GM23338 (cell line): ENCODE measurements around the gene B3GNT4. TPM values are rescaled to one million over a fixed set of nuclear protein-coding genes. Genes with fewer than 3 reads are reported as not detected.

Experiments
- ATAC-seq: fragments of 200-7000 bp; cut with Tn5 transposase; 3 replicates; pipeline ENCODE4 v1.9.1; 2020
- DNase-seq: peaks from one replicate; pipeline ENCODE4 v3.0.0-alpha.2; 2015; ENCODE audit warnings: low spot score
- H2AFZ ChIP-seq: fragments of 200-600 bp; sonication (generic); 2 replicates; pipeline ENCODE4 v1.8.0; 2016; ENCODE audit warnings: antibody characterized with exemption, mild to moderate bottlenecking, moderate library complexity
- H3F3A ChIP-seq: fragments of 200-600 bp; sonication (generic); replicated peaks from 2 replicates; pipeline ENCODE4 v1.8.0; 2017; ENCODE audit warnings: antibody characterized with exemption, mixed run types, low read depth
- H3K27ac ChIP-seq: fragments of 200-600 bp; sonication (generic); 2 replicates; pipeline ENCODE4 v1.6.1; 2016; ENCODE audit warnings: low read depth
- H3K27me3 ChIP-seq: fragments of 200-600 bp; sonication (generic); 2 replicates; pipeline ENCODE4 v1.8.0; 2016; ENCODE audit warnings: mild to moderate bottlenecking, mixed run types, moderate library complexity; ENCODE audit not compliant: insufficient read depth
- H3K36me3 ChIP-seq: fragments of 200-600 bp; sonication (generic); 2 replicates; pipeline ENCODE4 v1.8.0; 2016; ENCODE audit warnings: mild to moderate bottlenecking; ENCODE audit not compliant: insufficient read depth
- H3K4me1 ChIP-seq: fragments of 200-600 bp; sonication (generic); 2 replicates; pipeline ENCODE4 v1.8.0; 2016; ENCODE audit warnings: mild to moderate bottlenecking, moderate library complexity; ENCODE audit not compliant: insufficient read depth
- H3K4me2 ChIP-seq: fragments of 200-600 bp; sonication (generic); 2 replicates; pipeline ENCODE4 v1.7.1; 2017; ENCODE audit warnings: mixed run types
- H3K4me3 ChIP-seq: fragments of 200-600 bp; sonication (generic); 2 replicates; pipeline ENCODE4 v1.6.1; 2016; ENCODE audit warnings: mixed run types
- H3K79me2 ChIP-seq: fragments of 200-600 bp; sonication (generic); replicated peaks from 2 replicates; pipeline ENCODE4 v1.8.0; 2017; ENCODE audit warnings: mild to moderate bottlenecking; ENCODE audit not compliant: insufficient read depth
- H3K9me2 ChIP-seq: fragments of 200-600 bp; sonication (generic); 2 replicates; pipeline ENCODE4 v1.8.0; 2017; ENCODE audit not compliant: insufficient read depth
- H4K20me1 ChIP-seq: fragments of 200-600 bp; sonication (generic); replicated peaks from 2 replicates; pipeline ENCODE4 v1.8.0; 2017; ENCODE audit warnings: mild to moderate bottlenecking; ENCODE audit not compliant: insufficient read depth
- H3K27ac Mint-ChIP-seq: 2 replicates; pipeline ENCODE4 v1.8.0; 2020; ENCODE audit warnings: inconsistent platforms, mild to moderate bottlenecking, moderate library complexity, mixed read lengths
- H3K27me3 Mint-ChIP-seq: 3 replicates; pipeline ENCODE4 v1.8.0; 2022; ENCODE audit warnings: low read depth, mild to moderate bottlenecking, moderate library complexity, mixed read lengths, inconsistent platforms; ENCODE audit not compliant: insufficient read depth, poor library complexity
- H3K36me3 Mint-ChIP-seq: 3 replicates; pipeline ENCODE4 v1.8.0; 2021; ENCODE audit warnings: low read depth, mild to moderate bottlenecking, inconsistent platforms, moderate library complexity, mixed read lengths
- H3K4me1 Mint-ChIP-seq: 3 replicates; pipeline ENCODE4 v1.8.0; 2020; ENCODE audit warnings: mild to moderate bottlenecking, inconsistent platforms, mixed read lengths
- H3K4me3 Mint-ChIP-seq: 3 replicates; pipeline ENCODE4 v1.8.0; 2021; ENCODE audit warnings: moderate library complexity, mild to moderate bottlenecking, inconsistent platforms, mixed read lengths
- H3K9me3 Mint-ChIP-seq: 3 replicates; pipeline ENCODE4 v1.8.0; 2020; ENCODE audit warnings: moderate library complexity, mild to moderate bottlenecking, inconsistent platforms, mixed read lengths
- CREB1 ChIP-seq: fragments of 250-450 bp; sonication (Bioruptor Pico); IDR thresholded peaks from 2 replicates; pipeline ENCODE4 v1.5.0; 2020; ENCODE audit warnings: low read depth, mild to moderate bottlenecking, moderate library complexity
- EZH2 ChIP-seq: fragments of 200-600 bp; sonication (generic); IDR thresholded peaks from one replicate; pipeline ENCODE4 v1.8.0; 2017; ENCODE audit warnings: antibody characterized with exemption, mild to moderate bottlenecking, low read depth; ENCODE audit not compliant: unreplicated experiment
- EZH2phosphoT487 ChIP-seq: fragments of 200-600 bp; sonication (generic); IDR thresholded peaks from one replicate; pipeline ENCODE4 v1.8.1; 2018; ENCODE audit warnings: antibody characterized with exemption; ENCODE audit not compliant: unreplicated experiment
- JUNB ChIP-seq: IDR thresholded peaks from one replicate; pipeline ENCODE4 v1.6.1; 2016; ENCODE audit warnings: antibody characterized with exemption; ENCODE audit not compliant: unreplicated experiment
- NANOG ChIP-seq: IDR thresholded peaks from 2 replicates; pipeline ENCODE4 v1.6.1; 2016; ENCODE audit warnings: antibody characterized with exemption, borderline replicate concordance
- POLR2AphosphoS5 ChIP-seq: IDR thresholded peaks from 2 replicates; pipeline ENCODE4 v1.6.1; 2016; ENCODE audit warnings: antibody characterized with exemption, low read depth
- STAT1 ChIP-seq: IDR thresholded peaks from one replicate; pipeline ENCODE4 v1.6.1; 2016; ENCODE audit warnings: antibody characterized with exemption; ENCODE audit not compliant: unreplicated experiment
- ZNF114 ChIP-seq: fragments of 250-450 bp; sonication (Bioruptor Pico); IDR thresholded peaks from 2 replicates; pipeline ENCODE4 v1.5.0; 2020; ENCODE audit warnings: mild to moderate bottlenecking, moderate library complexity
- ZNF331 ChIP-seq: fragments of 250-450 bp; sonication (Bioruptor Pico); IDR thresholded peaks from 2 replicates; pipeline ENCODE4 v1.5.0; 2020; ENCODE audit warnings: low read depth, mild to moderate bottlenecking, moderate library complexity
- ZNF462 ChIP-seq: fragments of 250-450 bp; sonication (Bioruptor Pico); IDR thresholded peaks from 2 replicates; pipeline ENCODE4 v1.5.0; 2020; ENCODE audit warnings: mild to moderate bottlenecking, moderate library complexity
- polyA plus RNA-seq: library from polyadenylated mRNA; unstranded; fragments of >200 nt; fragmentation: Nextera tagmentation; extraction: Ambion mirVana; gene quantifications from 2 replicates; pipeline ENCODE4 v1.2.1, GENCODE V29; 2016
- total RNA-seq: library from RNA; depleted of rRNA; stranded (reverse); fragments of >200 nt; shearing (Covaris generic); gene quantifications from 2 replicates; pipeline ENCODE4 v1.2.3, GENCODE V29; 2014
- TF ChIP-seq, protein P1 (sequence below): IDR thresholded peaks from 2 replicates; pipeline ENCODE4 v1.6.1; 2016; ENCODE audit warnings: antibody characterized with exemption
- TF ChIP-seq, protein P2 (sequence below): IDR thresholded peaks from one replicate; pipeline ENCODE4 v1.6.1; 2018; ENCODE audit warnings: antibody characterized with exemption; ENCODE audit not compliant: unreplicated experiment
- TF ChIP-seq, protein P3 (sequence below), 2 experiments: fragments of 200-600 bp in 1 of 2; sonication (generic) in 1 of 2; conservative IDR thresholded peaks; 2 replicates each; pipeline versions ENCODE4 v1.5.1 to v1.6.1; 2016 to 2017; ENCODE audit warnings: antibody characterized with exemption in 2 of 2, low read depth in 2 of 2, mild to moderate bottlenecking in 2 of 2, moderate library complexity in 1 of 2

B3GNT4 gene
- total and polyA plus RNA-seq, 2 experiments from 2014 or later: 0.80 to 1.8 TPM

DNA sequence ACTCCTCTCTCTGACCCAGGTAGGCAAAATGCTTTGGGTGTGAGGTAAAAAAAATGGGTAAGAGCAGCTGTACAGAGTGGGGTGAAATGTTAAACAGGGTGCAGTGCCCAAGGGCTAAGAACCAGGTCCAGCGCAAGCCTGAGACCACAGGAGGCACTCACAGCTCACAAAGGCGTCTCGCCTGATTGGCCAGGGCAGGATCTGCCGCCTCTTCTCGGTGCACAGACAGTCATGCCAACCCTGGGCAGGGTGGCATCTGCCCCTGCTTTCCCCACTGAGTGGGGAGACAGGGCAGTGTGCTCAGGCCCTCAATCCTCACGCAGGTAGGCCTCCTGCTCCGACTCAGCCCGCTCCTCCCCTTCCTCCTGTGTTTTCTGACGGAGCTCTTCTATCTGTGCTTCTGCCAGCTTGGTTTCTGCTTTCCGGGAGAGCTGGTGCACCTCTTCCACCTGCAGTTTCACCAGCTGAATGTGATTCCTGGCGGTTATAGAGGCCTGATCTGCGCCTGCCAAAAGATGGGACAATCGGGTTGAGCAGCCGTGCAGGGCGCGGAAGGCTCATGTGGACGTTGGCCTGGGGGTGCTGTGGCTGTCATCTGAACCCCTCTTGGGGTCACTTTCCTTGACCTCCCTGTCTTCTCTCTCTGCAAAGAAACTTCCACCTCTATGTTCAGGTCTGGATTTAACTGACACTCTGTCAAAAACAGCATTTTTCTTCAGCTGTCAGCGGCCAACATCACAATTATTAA, 4.7 kb downstream of the B3GNT4 start:
- peaks cover 45% of the 10 kb centered on the region for H3K36me3 Mint-ChIP-seq
- 0 out of 2 replicates have a peak overlapping the region, but pooled peaks have one; percentile 2 for H3K27ac Mint-ChIP-seq
- H3K27me3 Mint-ChIP-seq: peaks cover 29% of the 10 kb centered on the region

More for the DNA sequence above, 4.7 kb downstream of the B3GNT4 start:
- H3K4me3 Mint-ChIP-seq: no peak overlapping the region; the same call in 2 of the 3 replicates
- H3K4me3 ChIP-seq: no peak overlapping the region
- H4K20me1 ChIP-seq: peaks cover 29% of the 10 kb centered on the region
- no peak for TF ChIP-seq EZH2phosphoT487
- TF ChIP-seq POLR2AphosphoS5: no peak
- no peak for TF ChIP-seq EZH2
- TF ChIP-seq ZNF462 (CRISPR knock-in tag): no peak
- no peak for TF ChIP-seq ZNF331 (CRISPR knock-in tag)
- TF ChIP-seq, protein P1, sequence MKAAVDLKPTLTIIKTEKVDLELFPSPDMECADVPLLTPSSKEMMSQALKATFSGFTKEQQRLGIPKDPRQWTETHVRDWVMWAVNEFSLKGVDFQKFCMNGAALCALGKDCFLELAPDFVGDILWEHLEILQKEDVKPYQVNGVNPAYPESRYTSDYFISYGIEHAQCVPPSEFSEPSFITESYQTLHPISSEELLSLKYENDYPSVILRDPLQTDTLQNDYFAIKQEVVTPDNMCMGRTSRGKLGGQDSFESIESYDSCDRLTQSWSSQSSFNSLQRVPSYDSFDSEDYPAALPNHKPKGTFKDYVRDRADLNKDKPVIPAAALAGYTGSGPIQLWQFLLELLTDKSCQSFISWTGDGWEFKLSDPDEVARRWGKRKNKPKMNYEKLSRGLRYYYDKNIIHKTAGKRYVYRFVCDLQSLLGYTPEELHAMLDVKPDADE: no peak
- TF ChIP-seq, protein P2, sequence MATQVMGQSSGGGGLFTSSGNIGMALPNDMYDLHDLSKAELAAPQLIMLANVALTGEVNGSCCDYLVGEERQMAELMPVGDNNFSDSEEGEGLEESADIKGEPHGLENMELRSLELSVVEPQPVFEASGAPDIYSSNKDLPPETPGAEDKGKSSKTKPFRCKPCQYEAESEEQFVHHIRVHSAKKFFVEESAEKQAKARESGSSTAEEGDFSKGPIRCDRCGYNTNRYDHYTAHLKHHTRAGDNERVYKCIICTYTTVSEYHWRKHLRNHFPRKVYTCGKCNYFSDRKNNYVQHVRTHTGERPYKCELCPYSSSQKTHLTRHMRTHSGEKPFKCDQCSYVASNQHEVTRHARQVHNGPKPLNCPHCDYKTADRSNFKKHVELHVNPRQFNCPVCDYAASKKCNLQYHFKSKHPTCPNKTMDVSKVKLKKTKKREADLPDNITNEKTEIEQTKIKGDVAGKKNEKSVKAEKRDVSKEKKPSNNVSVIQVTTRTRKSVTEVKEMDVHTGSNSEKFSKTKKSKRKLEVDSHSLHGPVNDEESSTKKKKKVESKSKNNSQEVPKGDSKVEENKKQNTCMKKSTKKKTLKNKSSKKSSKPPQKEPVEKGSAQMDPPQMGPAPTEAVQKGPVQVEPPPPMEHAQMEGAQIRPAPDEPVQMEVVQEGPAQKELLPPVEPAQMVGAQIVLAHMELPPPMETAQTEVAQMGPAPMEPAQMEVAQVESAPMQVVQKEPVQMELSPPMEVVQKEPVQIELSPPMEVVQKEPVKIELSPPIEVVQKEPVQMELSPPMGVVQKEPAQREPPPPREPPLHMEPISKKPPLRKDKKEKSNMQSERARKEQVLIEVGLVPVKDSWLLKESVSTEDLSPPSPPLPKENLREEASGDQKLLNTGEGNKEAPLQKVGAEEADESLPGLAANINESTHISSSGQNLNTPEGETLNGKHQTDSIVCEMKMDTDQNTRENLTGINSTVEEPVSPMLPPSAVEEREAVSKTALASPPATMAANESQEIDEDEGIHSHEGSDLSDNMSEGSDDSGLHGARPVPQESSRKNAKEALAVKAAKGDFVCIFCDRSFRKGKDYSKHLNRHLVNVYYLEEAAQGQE: no peak
- TF ChIP-seq ZNF114: no peak
- TF ChIP-seq, protein P3, sequence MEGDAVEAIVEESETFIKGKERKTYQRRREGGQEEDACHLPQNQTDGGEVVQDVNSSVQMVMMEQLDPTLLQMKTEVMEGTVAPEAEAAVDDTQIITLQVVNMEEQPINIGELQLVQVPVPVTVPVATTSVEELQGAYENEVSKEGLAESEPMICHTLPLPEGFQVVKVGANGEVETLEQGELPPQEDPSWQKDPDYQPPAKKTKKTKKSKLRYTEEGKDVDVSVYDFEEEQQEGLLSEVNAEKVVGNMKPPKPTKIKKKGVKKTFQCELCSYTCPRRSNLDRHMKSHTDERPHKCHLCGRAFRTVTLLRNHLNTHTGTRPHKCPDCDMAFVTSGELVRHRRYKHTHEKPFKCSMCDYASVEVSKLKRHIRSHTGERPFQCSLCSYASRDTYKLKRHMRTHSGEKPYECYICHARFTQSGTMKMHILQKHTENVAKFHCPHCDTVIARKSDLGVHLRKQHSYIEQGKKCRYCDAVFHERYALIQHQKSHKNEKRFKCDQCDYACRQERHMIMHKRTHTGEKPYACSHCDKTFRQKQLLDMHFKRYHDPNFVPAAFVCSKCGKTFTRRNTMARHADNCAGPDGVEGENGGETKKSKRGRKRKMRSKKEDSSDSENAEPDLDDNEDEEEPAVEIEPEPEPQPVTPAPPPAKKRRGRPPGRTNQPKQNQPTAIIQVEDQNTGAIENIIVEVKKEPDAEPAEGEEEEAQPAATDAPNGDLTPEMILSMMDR (conservative IDR thresholded peaks at IDR 0.05; ENCODE audit: low read depth in 2 of 2): no peak
- TF ChIP-seq JUNB: no peak
- no peak for TF ChIP-seq STAT1
- TF ChIP-seq NANOG: no peak
- no peak for TF ChIP-seq CREB1 (CRISPR knock-in tag)
- H3K79me2 ChIP-seq: no peaks in the 10 kb centered on the region
- peaks cover 30% of the 10 kb centered on the region for H3K27me3 ChIP-seq
- H3K27ac ChIP-seq: no peak overlapping the region
- H3K4me1 ChIP-seq: peaks cover 11% of the 10 kb centered on the region; the same call in 1 of the 2 replicates
- ATAC-seq (no peak), DNase-seq (no peak)
- no peak overlapping the region for H3K4me2 ChIP-seq
- H2AFZ ChIP-seq: no peak overlapping the region
- H3K9me2 ChIP-seq: no peaks in the 10 kb centered on the region
- peaks cover 20% of the 10 kb centered on the region for H3F3A ChIP-seq
- H3K4me1 Mint-ChIP-seq: peaks cover 24% of the 10 kb centered on the region
- peaks cover 45% of the 10 kb centered on the region for H3K36me3 ChIP-seq
- H3K9me3 Mint-ChIP-seq: no peaks in the 10 kb centered on the region
